ENCODE measurements around the gene CTDSP2. TPM values are rescaled to one million over a fixed set of nuclear protein-coding genes. Genes with fewer than 3 reads are reported as not detected.
A peak's percentile ranks its signal among the peaks of the same experiment; 100 is the strongest.
"Not testable (repeated sequence)": the region's sequence is repeated elsewhere in the genome, so short reads cannot be mapped to it uniquely, and the experiment has no call there.

Gene CTDSP2
- total and polyA plus RNA-seq, 2 experiments from 2014 or later = 52.7 to 97.3 TPM

GRCh38 chr12:57850854-57851430, 4.4 kb upstream of the CTDSP2 start:
- TF ChIP-seq EZH2phosphoT487 (IDR thresholded peaks at IDR 0.05; ENCODE audit: insufficient read depth, low read depth) (no peak), EZH2 (IDR thresholded peaks at IDR 0.05; ENCODE audit: insufficient read depth, poor library complexity, severe bottlenecking) (no peak)
- Histone ChIP-seq H3F3A (ENCODE audit: insufficient read depth) (no peaks in the 10 kb centered on the region), H3K4me3 (no peak overlapping the region), H3K9me3 (ENCODE audit: low read depth) (no peaks in the 10 kb centered on the region), H3K4me1 (ENCODE audit: insufficient read depth) (no peaks in the 10 kb centered on the region), H3K9ac (no peak overlapping the region), H3K9me2 (ENCODE audit: insufficient read depth) (no peaks in the 10 kb centered on the region), H3K4me2 (ENCODE audit: unreplicated experiment) (no peak overlapping the region), H4K20me1 (ENCODE audit: insufficient read depth) (no peaks in the 10 kb centered on the region), H2AFZ (no peak overlapping the region), H3K79me2 (ENCODE audit: insufficient read depth) (peaks cover 5% of the 10 kb centered on the region), H3K27me3 (replicated peaks; ENCODE audit: insufficient read depth) (no peaks in the 10 kb centered on the region), H3K36me3 (ENCODE audit: low read depth) (no peaks in the 10 kb centered on the region), H3K27ac (no peak overlapping the region)
- 67 to 75% methylated on average over 6 of the region's 6 CpGs for WGBS, 2 experiments (ENCODE audit: low coverage in 1 of 2, low lambda C conversion rate in 2 of 2, missing lambda C conversion rate in 2 of 2)
- in situ Hi-C loops (cut with MboI) = no loop called here
- DNase-seq = no peak

DNA sequence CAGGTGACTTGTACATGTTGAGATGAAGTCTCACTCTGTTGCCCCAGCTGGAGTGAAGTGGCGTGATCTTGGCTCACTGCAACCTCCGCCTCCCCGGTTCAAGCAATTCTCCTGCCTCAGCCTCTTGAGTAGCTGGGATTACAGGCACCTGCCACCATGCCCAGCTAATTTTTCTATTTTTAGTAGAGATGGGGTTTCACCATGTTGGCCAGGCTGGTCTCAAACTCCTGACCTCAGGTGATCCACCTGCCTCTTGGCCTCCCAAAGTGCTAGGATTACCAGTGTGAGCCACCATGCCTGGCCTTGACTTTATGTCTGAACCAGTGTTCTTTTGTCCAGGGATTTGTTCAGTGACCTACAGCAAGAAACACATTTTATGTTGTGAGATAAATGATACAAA, 2.9 kb upstream of the CTDSP2 start:
- in situ Hi-C loops (cut with MboI); H3K9me2 ChIP-seq (ENCODE audit: insufficient read depth); H2AFZ ChIP-seq; H3K9ac ChIP-seq; H3K27ac ChIP-seq; H3K4me2 ChIP-seq (ENCODE audit: unreplicated experiment); H3K4me1 ChIP-seq (ENCODE audit: insufficient read depth); H3F3A ChIP-seq (ENCODE audit: insufficient read depth); H3K27me3 ChIP-seq (replicated peaks; ENCODE audit: insufficient read depth); H4K20me1 ChIP-seq (ENCODE audit: insufficient read depth); H3K9me3 ChIP-seq (ENCODE audit: low read depth); H3K36me3 ChIP-seq (ENCODE audit: low read depth); H3K4me3 ChIP-seq; DNase-seq: not testable (repeated sequence)
- peaks cover 20% of the 10 kb centered on the region for H3K79me2 ChIP-seq (ENCODE audit: insufficient read depth)
- 98% methylated on average over 3 of the region's 3 CpGs for WGBS, 2 experiments (ENCODE audit: low coverage in 1 of 2, low lambda C conversion rate in 2 of 2, missing lambda C conversion rate in 2 of 2)

DNA sequence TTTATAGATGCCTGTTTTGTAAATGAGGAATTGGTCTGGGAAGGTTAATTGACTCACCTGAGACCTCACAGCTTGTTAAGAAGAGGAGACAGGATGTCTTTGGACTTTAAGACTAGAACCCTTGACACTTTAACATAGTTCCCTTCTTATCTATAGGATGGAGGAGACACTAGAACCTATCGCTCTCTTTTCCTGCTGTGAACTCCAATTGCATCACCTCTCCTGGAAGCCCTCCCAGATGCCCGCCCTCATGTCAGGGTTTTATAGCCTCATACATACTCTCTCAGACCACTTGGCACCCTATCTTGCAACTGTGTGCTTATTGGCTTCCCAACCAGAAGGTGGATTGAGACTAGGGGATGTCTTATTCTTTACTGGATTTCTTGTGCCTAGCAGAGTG, 2.5 kb upstream of the CTDSP2 start:
- Histone ChIP-seq H3K36me3 (ENCODE audit: low read depth) (no peaks in the 10 kb centered on the region), H3K9ac (no peak overlapping the region), H3K4me2 (ENCODE audit: unreplicated experiment) (no peak overlapping the region), H3K27ac (no peak overlapping the region), H3K27me3 (replicated peaks; ENCODE audit: insufficient read depth) (no peaks in the 10 kb centered on the region), H3K4me1 (ENCODE audit: insufficient read depth) (peaks cover 4% of the 10 kb centered on the region; the same call in 1 of the 2 replicates), H3K9me3 (ENCODE audit: low read depth) (no peaks in the 10 kb centered on the region), H4K20me1 (ENCODE audit: insufficient read depth) (no peaks in the 10 kb centered on the region), H3K9me2 (ENCODE audit: insufficient read depth) (no peaks in the 10 kb centered on the region), H2AFZ (no peak overlapping the region), H3F3A (ENCODE audit: insufficient read depth) (peaks cover 5% of the 10 kb centered on the region), H3K4me3 (no peak overlapping the region), H3K79me2 (ENCODE audit: insufficient read depth) (peaks cover 24% of the 10 kb centered on the region)
- WGBS, 2 experiments (ENCODE audit: low coverage in 1 of 2, low lambda C conversion rate in 2 of 2, missing lambda C conversion rate in 2 of 2) = 85 to 91% methylated on average over 2 of the region's 2 CpGs
- DNase-seq = no peak
- in situ Hi-C loops (cut with MboI) = no loop called here
- TF ChIP-seq EZH2 (IDR thresholded peaks at IDR 0.05; ENCODE audit: insufficient read depth, poor library complexity, severe bottlenecking) = no peak
- TF ChIP-seq EZH2phosphoT487 (IDR thresholded peaks at IDR 0.05; ENCODE audit: insufficient read depth, low read depth) = no peak

GRCh38 chr12:57848208-57848607, 1.7 kb upstream of the CTDSP2 start:
- 75 to 77% methylated on average over 3 of the region's 3 CpGs for WGBS, 2 experiments (ENCODE audit: low coverage in 1 of 2, low lambda C conversion rate in 2 of 2, missing lambda C conversion rate in 2 of 2)

DNA sequence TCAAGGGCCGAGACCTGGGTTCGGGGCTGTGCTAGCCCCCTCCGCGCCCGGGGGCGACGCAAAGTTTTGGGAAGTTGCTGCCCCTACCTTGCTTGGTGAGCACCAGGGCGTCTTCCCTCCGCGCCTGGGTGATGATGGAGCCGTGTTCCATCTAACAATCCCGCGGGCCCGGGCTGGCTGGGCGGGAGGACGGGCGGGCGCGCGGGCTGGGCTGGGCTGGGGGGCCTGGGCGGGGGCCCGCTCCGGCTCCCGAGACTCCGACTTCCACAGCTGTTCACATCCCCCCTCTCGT, 298 bp downstream of the CTDSP2 start:
- Histone ChIP-seq H3K9ac (peak overlapping the region; percentile 98), H3K4me3 (peak overlapping the region; percentile 98), H3K36me3 (ENCODE audit: low read depth) (no peaks in the 10 kb centered on the region), H2AFZ (peak overlapping the region; percentile 86; the same call in 1 of the 2 replicates), H3K27me3 (replicated peaks; ENCODE audit: insufficient read depth) (no peaks in the 10 kb centered on the region), H3K9me3 (ENCODE audit: low read depth) (no peaks in the 10 kb centered on the region), H3F3A (ENCODE audit: insufficient read depth) (peaks cover 33% of the 10 kb centered on the region), H3K79me2 (ENCODE audit: insufficient read depth) (peaks cover 52% of the 10 kb centered on the region), H3K9me2 (ENCODE audit: insufficient read depth) (no peaks in the 10 kb centered on the region), H3K4me1 (ENCODE audit: insufficient read depth) (peaks cover 32% of the 10 kb centered on the region), H3K4me2 (ENCODE audit: unreplicated experiment) (peak overlapping the region; percentile 84), H3K27ac (peak overlapping the region; percentile 98), H4K20me1 (ENCODE audit: insufficient read depth) (peaks cover 19% of the 10 kb centered on the region)
- TF ChIP-seq EZH2 (IDR thresholded peaks at IDR 0.05; ENCODE audit: insufficient read depth, poor library complexity, severe bottlenecking) (no peak), EZH2phosphoT487 (IDR thresholded peaks at IDR 0.05; ENCODE audit: insufficient read depth, low read depth) (no peak)
- in situ Hi-C loops (cut with MboI) = no loop called here
- DNase-seq = no peak
- WGBS, 2 experiments (ENCODE audit: low coverage in 1 of 2, low lambda C conversion rate in 2 of 2, missing lambda C conversion rate in 2 of 2) = 0% methylated on average over 11 to 19 of the region's 26 CpGs

More at GRCh38 chr12:57848208-57848607, 1.7 kb upstream of the CTDSP2 start:
- DNase-seq = no peak
- Histone ChIP-seq H3K79me2 (ENCODE audit: insufficient read depth) (peaks cover 32% of the 10 kb centered on the region), H3K4me3 (no peak overlapping the region), H3K9me2 (ENCODE audit: insufficient read depth) (no peaks in the 10 kb centered on the region), H3K27ac (no peak overlapping the region), H3K9ac (no peak overlapping the region), H4K20me1 (ENCODE audit: insufficient read depth) (no peaks in the 10 kb centered on the region), H3K9me3 (ENCODE audit: low read depth) (no peaks in the 10 kb centered on the region), H3F3A (ENCODE audit: insufficient read depth) (peaks cover 13% of the 10 kb centered on the region), H3K27me3 (replicated peaks; ENCODE audit: insufficient read depth) (no peaks in the 10 kb centered on the region), H3K36me3 (ENCODE audit: low read depth) (no peaks in the 10 kb centered on the region), H3K4me1 (ENCODE audit: insufficient read depth) (peaks cover 12% of the 10 kb centered on the region), H3K4me2 (ENCODE audit: unreplicated experiment) (no peak overlapping the region), H2AFZ (no peak overlapping the region)
- in situ Hi-C loops (cut with MboI) = no loop called here
- TF ChIP-seq EZH2 (IDR thresholded peaks at IDR 0.05; ENCODE audit: insufficient read depth, poor library complexity, severe bottlenecking) = no peak

Data from GM23248 (cell line).